Neural progenitor cell (in vitro differentiated cells): ENCODE data around the gene GBX2.

Source experiments
- CTCF ChIP-seq: fragments of 200-600 bp; sonication (generic); IDR thresholded peaks from 2 replicates; pipeline ENCODE4 v1.5.1; 2017; ENCODE audit warnings: antibody characterized with exemption, mild to moderate bottlenecking
- EZH2 ChIP-seq: fragments of 200-600 bp; sonication (generic); IDR thresholded peaks from 2 replicates; pipeline ENCODE4 v1.6.1; 2017; ENCODE audit warnings: antibody characterized with exemption, mild to moderate bottlenecking, moderate library complexity

- no peak for TF ChIP-seq EZH2
- TF ChIP-seq CTCF = no peak
Measured at GRCh38 chr2:236204953-236205352, 36.8 kb upstream of the GBX2 start.
